Neural crest cell (in vitro differentiated cells): ENCODE measurements around the gene P2RX1. TPM values are rescaled to one million over a fixed set of nuclear protein-coding genes. Genes with fewer than 3 reads are reported as not detected.

Source experiments
- DNase-seq: peaks from one replicate; pipeline ENCODE4 v3.0.0; 2021; ENCODE audit warnings: low read depth, mixed read lengths, low spot score
- H3K27ac Mint-ChIP-seq: one replicate; pipeline ENCODE4 v1.8.0; 2021; ENCODE audit warnings: mild to moderate bottlenecking, mixed read lengths; ENCODE audit not compliant: unreplicated experiment
- H3K27me3 Mint-ChIP-seq: 2 replicates; pipeline ENCODE4 v1.8.0; 2021; ENCODE audit warnings: low read depth, mild to moderate bottlenecking, mixed read lengths
- H3K36me3 Mint-ChIP-seq: 2 replicates; pipeline ENCODE4 v1.8.0; 2021; ENCODE audit warnings: low read depth, mild to moderate bottlenecking, mixed read lengths
- H3K4me1 Mint-ChIP-seq: 2 replicates; pipeline ENCODE4 v1.8.0; 2021; ENCODE audit warnings: mixed read lengths
- H3K4me3 Mint-ChIP-seq: one replicate; pipeline ENCODE4 v1.8.0; 2021; ENCODE audit warnings: mild to moderate bottlenecking, mixed read lengths
- H3K9me3 Mint-ChIP-seq: 2 replicates; pipeline ENCODE4 v1.8.0; 2021; ENCODE audit warnings: mixed read lengths
- CTCF ChIP-seq: fragments of 200-600 bp; sonication (generic); conservative IDR thresholded peaks from 2 replicates; pipeline ENCODE4 v1.5.0; 2021; ENCODE audit warnings: antibody characterized with exemption, mild to moderate bottlenecking
- total RNA-seq: library from RNA; stranded (reverse); gene quantifications from 2 replicates; pipeline ENCODE4 v1.2.1, GENCODE V29; 2021

P2RX1 gene
- total RNA-seq, 1 donor from 2014 or later: not detected

- Mint-ChIP-seq H3K27ac (no peak overlapping the region), H3K36me3 (no peaks in the 10 kb centered on the region), H3K4me3 (no peak overlapping the region), H3K9me3 (no peaks in the 10 kb centered on the region), H3K4me1 (peaks cover 3% of the 10 kb centered on the region), H3K27me3 (no peaks in the 10 kb centered on the region)
- no peak for DNase-seq
- TF ChIP-seq CTCF: no peak
Observed at GRCh38 chr17:3905017-3905520, 11.2 kb downstream of the P2RX1 start.

- H3K27ac Mint-ChIP-seq: no peak overlapping the region
- H3K27me3 Mint-ChIP-seq: no peaks in the 10 kb centered on the region
- peaks cover 3% of the 10 kb centered on the region for H3K4me1 Mint-ChIP-seq
- TF ChIP-seq CTCF: no peak
- no peaks in the 10 kb centered on the region for H3K9me3 Mint-ChIP-seq
- no peaks in the 10 kb centered on the region for H3K36me3 Mint-ChIP-seq
- DNase-seq: no peak
- H3K4me3 Mint-ChIP-seq: no peak overlapping the region
Observed at GRCh38 chr17:3904501-3904900, 11.8 kb downstream of the P2RX1 start.

- Mint-ChIP-seq H3K27me3 (no peaks in the 10 kb centered on the region), H3K4me3 (no peak overlapping the region), H3K36me3 (no peaks in the 10 kb centered on the region), H3K27ac (no peak overlapping the region), H3K4me1 (peaks cover 3% of the 10 kb centered on the region), H3K9me3 (no peaks in the 10 kb centered on the region)
- DNase-seq: no peak
- TF ChIP-seq CTCF: no peak
Observed at GRCh38 chr17:3903881-3904290, 12.4 kb downstream of the P2RX1 start.

DNA sequence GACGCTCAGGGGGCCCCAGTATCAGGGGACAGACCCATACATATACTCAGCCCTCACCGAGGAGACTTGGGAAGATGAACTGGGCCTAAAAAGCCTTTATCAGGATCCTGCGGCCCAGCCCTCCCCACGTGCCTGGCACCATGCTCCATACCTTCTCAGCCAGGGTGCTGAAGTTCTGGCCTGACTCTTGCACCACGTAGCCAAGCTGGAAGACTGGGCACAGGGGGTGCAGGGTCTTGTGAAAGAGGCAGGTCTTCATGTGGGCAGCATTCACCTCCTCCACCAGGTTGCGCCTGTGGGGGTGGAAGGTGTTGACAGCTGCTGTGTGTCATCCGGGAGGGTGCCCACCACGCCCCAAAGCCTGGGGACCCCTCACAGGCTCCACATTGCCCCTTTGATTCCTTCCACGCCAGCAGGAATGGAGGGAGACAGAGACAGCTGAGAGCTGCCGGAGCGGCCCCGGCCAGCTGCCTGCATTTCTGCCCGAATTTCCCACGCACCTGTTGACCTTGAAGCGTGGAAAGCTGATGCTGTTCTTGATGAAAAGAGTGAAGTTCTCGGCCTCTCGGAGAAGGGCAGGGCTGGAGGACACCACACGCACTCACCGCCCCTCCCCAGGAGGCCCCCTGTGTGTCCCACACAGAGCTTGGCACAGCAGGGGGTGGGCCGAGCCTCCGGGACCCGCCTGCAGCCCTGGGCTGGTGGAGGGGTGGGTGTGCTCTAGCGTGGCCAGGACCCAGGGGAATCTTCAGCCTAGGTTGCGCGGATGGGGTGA is 13.0 kb downstream of the P2RX1 start:
- Mint-ChIP-seq H3K36me3 (no peaks in the 10 kb centered on the region), H3K27me3 (no peaks in the 10 kb centered on the region), H3K4me3 (no peak overlapping the region), H3K27ac (no peak overlapping the region), H3K9me3 (no peaks in the 10 kb centered on the region), H3K4me1 (peaks cover 5% of the 10 kb centered on the region)
- no peak for TF ChIP-seq CTCF
- no peak for DNase-seq

- no peak overlapping the region for H3K4me3 Mint-ChIP-seq
Observed at GRCh38 chr17:3900646-3901045, 15.6 kb downstream of the P2RX1 start.

More at GRCh38 chr17:3900646-3901045, 15.6 kb downstream of the P2RX1 start:
- H3K27me3 Mint-ChIP-seq: no peaks in the 10 kb centered on the region
- no peak overlapping the region for H3K27ac Mint-ChIP-seq
- no peaks in the 10 kb centered on the region for H3K9me3 Mint-ChIP-seq
- no peaks in the 10 kb centered on the region for H3K36me3 Mint-ChIP-seq
- peaks cover 18% of the 10 kb centered on the region for H3K4me1 Mint-ChIP-seq
- no peak for DNase-seq
- TF ChIP-seq CTCF: no peak
